RWPE2 (cell line): ENCODE data around the gene ALPP.
"Not testable (repeated sequence)": the region's sequence is repeated elsewhere in the genome, so short reads cannot be mapped to it uniquely, and the experiment has no call there.

ENCODE experiments used
- ATAC-seq: fragments of 200-7000 bp; cut with Tn5 transposase; 3 replicates; pipeline ENCODE4 v1.9.1; 2021; ENCODE audit warnings: low read depth
- DNase-seq: peaks from one replicate; pipeline ENCODE4 v3.0.0-alpha.2; 2020; ENCODE audit warnings: low spot score
- H3K27ac ChIP-seq: fragments of 450-650 bp; 2 replicates; pipeline ENCODE4 v1.5.1; 2017; ENCODE audit warnings: mild to moderate bottlenecking; ENCODE audit not compliant: poor library complexity, severe bottlenecking
- H3K27me3 ChIP-seq: fragments of 250-450 bp; sonication (Bioruptor Pico); 2 replicates; pipeline ENCODE4 v1.5.1; 2021; ENCODE audit warnings: mild to moderate bottlenecking, moderate library complexity; ENCODE audit not compliant: insufficient read depth, poor library complexity, severe bottlenecking
- H3K36me3 ChIP-seq: fragments of 250-450 bp; sonication (Bioruptor Pico); 2 replicates; pipeline ENCODE4 v1.5.1; 2020; ENCODE audit warnings: low read depth, mild to moderate bottlenecking, moderate library complexity
- H3K4me1 ChIP-seq: fragments of 250-450 bp; sonication (Bioruptor Pico); 2 replicates; pipeline ENCODE4 v1.5.1; 2021; ENCODE audit warnings: mild to moderate bottlenecking, moderate library complexity; ENCODE audit not compliant: insufficient read depth, poor library complexity, severe bottlenecking
- H3K4me3 ChIP-seq: fragments of 250-450 bp; sonication (Bioruptor Pico); 2 replicates; pipeline ENCODE4 v1.5.1; 2021; ENCODE audit warnings: mild to moderate bottlenecking, moderate library complexity; ENCODE audit not compliant: severe bottlenecking
- H3K9me3 ChIP-seq: fragments of 250-450 bp; sonication (Bioruptor Pico); 2 replicates; pipeline ENCODE4 v1.5.1; 2021; ENCODE audit warnings: mild to moderate bottlenecking, moderate library complexity; ENCODE audit not compliant: severe bottlenecking
- CTCF ChIP-seq: fragments of 450-650 bp; IDR thresholded peaks from one replicate; pipeline ENCODE4 v1.5.1; 2017; ENCODE audit warnings: mild to moderate bottlenecking, moderate library complexity; ENCODE audit not compliant: poor library complexity, severe bottlenecking

Gene ALPP

GRCh38 chr2:232406556-232407310, 28.2 kb downstream of the ALPP start, which contains the start of gene ALPG:
Gene ALPG (plus strand): TSS chr2:232406844. CDS start chr2:232406895, 51 bp downstream.
- H3K27ac ChIP-seq, result no peak within 1 kb of the TSS

GRCh38 chr2:232407428-232408150, 29.0 kb downstream of the ALPP start:
- H3K4me1 ChIP-seq, H3K9me3 ChIP-seq, H3K27ac ChIP-seq, DNase-seq, ATAC-seq, H3K4me3 ChIP-seq, H3K36me3 ChIP-seq: not testable (repeated sequence)
- peaks cover 19% of the 10 kb centered on the region for H3K27me3 ChIP-seq

More at GRCh38 chr2:232406556-232407310, 28.2 kb downstream of the ALPP start, which contains the start of gene ALPG:
- DNase-seq, result no peak
- TF ChIP-seq CTCF, result no peak
- no peak within 1 kb of the TSS for H3K4me3 ChIP-seq
- no peaks in the 10 kb centered on the region for H3K4me1 ChIP-seq
- no peaks in the 10 kb centered on the region for H3K9me3 ChIP-seq
- H3K36me3 ChIP-seq, result no peaks in the 10 kb centered on the region
- H3K27me3 ChIP-seq, result peaks cover 12% of the 10 kb centered on the region
- no peak for ATAC-seq

GRCh38 chr2:232408269-232408668, 29.7 kb downstream of the ALPP start:
- ATAC-seq, H3K27ac ChIP-seq, H3K4me3 ChIP-seq, DNase-seq, H3K4me1 ChIP-seq, H3K9me3 ChIP-seq, H3K36me3 ChIP-seq: not testable (repeated sequence)
- H3K27me3 ChIP-seq, result peaks cover 23% of the 10 kb centered on the region

- not testable (repeated sequence) for H3K4me1 ChIP-seq, ATAC-seq, DNase-seq, H3K36me3 ChIP-seq, H3K4me3 ChIP-seq, H3K9me3 ChIP-seq, H3K27ac ChIP-seq
- H3K27me3 ChIP-seq, result peaks cover 27% of the 10 kb centered on the region
These were observed 31.1 kb downstream of the ALPP start for GRCh38 chr2:232409617-232410016.

- Histone ChIP-seq H3K27ac (no peak overlapping the region), H3K36me3 (no peaks in the 10 kb centered on the region), H3K4me1 (no peaks in the 10 kb centered on the region), H3K4me3 (no peak overlapping the region), H3K27me3 (peaks cover 27% of the 10 kb centered on the region), H3K9me3 (no peaks in the 10 kb centered on the region)
- ATAC-seq, result no peak
- DNase-seq, result no peak
- TF ChIP-seq CTCF, result no peak
These were observed 31.8 kb downstream of the ALPP start for GRCh38 chr2:232410238-232410900.

- H3K4me1 ChIP-seq, result no peaks in the 10 kb centered on the region
- DNase-seq, result no peak
- peaks cover 27% of the 10 kb centered on the region for H3K27me3 ChIP-seq
- H3K27ac ChIP-seq, result no peak overlapping the region
- no peak overlapping the region for H3K4me3 ChIP-seq
- no peaks in the 10 kb centered on the region for H3K36me3 ChIP-seq
- no peaks in the 10 kb centered on the region for H3K9me3 ChIP-seq
- no peak for ATAC-seq
- no peak for TF ChIP-seq CTCF
These were observed 33.5 kb downstream of the ALPP start for GRCh38 chr2:232411901-232412629.
